Ovary (tissue), 3 donors: ENCODE data around the gene IL11.

Experiments used
- EP300 ChIP-seq: sonication (generic); formaldehyde crosslinking; IDR thresholded peaks from one replicate; pipeline ENCODE4 v1.6.1; 2017; ENCODE audit warnings: antibody characterized with exemption
- POLR2A ChIP-seq: fragments of 450-650 bp; IDR thresholded peaks from one replicate; pipeline ENCODE4 v1.6.1; 2017; ENCODE audit warnings: antibody characterized with exemption, mild to moderate bottlenecking, moderate library complexity
- TF ChIP-seq, protein P1 (sequence below), 3 donors: fragments of 450-650 bp in 2 of 3; fragments of 200-600 bp in 1 of 3; IDR thresholded peaks; one replicate each; pipeline versions ENCODE4 v1.5.1 to v1.8.0; 2016 to 2022; ENCODE audit warnings: antibody characterized with exemption in 3 of 3, mild to moderate bottlenecking in 1 of 3
- donor health status: DM: no; HTN: no; CAD: no.

- TF ChIP-seq, protein P1, sequence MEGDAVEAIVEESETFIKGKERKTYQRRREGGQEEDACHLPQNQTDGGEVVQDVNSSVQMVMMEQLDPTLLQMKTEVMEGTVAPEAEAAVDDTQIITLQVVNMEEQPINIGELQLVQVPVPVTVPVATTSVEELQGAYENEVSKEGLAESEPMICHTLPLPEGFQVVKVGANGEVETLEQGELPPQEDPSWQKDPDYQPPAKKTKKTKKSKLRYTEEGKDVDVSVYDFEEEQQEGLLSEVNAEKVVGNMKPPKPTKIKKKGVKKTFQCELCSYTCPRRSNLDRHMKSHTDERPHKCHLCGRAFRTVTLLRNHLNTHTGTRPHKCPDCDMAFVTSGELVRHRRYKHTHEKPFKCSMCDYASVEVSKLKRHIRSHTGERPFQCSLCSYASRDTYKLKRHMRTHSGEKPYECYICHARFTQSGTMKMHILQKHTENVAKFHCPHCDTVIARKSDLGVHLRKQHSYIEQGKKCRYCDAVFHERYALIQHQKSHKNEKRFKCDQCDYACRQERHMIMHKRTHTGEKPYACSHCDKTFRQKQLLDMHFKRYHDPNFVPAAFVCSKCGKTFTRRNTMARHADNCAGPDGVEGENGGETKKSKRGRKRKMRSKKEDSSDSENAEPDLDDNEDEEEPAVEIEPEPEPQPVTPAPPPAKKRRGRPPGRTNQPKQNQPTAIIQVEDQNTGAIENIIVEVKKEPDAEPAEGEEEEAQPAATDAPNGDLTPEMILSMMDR (IDR thresholded peaks at IDR 0.05): no peak
- no peak for TF ChIP-seq POLR2A
- no peak for TF ChIP-seq EP300
Observed at GRCh38 chr19:55352040-55352439, 18.2 kb downstream of the IL11 start.
